Activated CD4-positive, alpha-beta memory T cell treated with anti-CD3 and anti-CD28 coated beads for 36 hours (primary cell): ENCODE data around the gene MTMR1. TPM values are rescaled to one million over a fixed set of nuclear protein-coding genes. Genes with fewer than 3 reads are reported as not detected.
A peak's percentile ranks its signal among the peaks of the same experiment; 100 is the strongest.

ENCODE experiments used
- CTCF ChIA-PET: fragments of 350-600 bp; sonication (Branson Sonifier 250); formaldehyde crosslinking; loops from one replicate; lab custom pipeline; 2021; ENCODE audit warnings: antibody characterized with exemption, inconsistent platforms; lab: Charles Lee
- POLR2A ChIA-PET: fragments of 350-600 bp; sonication (Branson Sonifier 250); formaldehyde crosslinking; loops from one replicate; lab custom pipeline; 2021; ENCODE audit warnings: antibody characterized with exemption; lab: Charles Lee
- DNase-seq: peaks from one replicate; pipeline ENCODE4 v3.0.0-alpha.2; 2020
- H3K27ac Mint-ChIP-seq: one replicate; pipeline ENCODE4 v1.8.0; 2021; ENCODE audit warnings: mixed read lengths
- H3K27me3 Mint-ChIP-seq: one replicate; pipeline ENCODE4 v1.8.0; 2021; ENCODE audit warnings: mixed read lengths
- H3K36me3 Mint-ChIP-seq: one replicate; pipeline ENCODE4 v1.8.0; 2021; ENCODE audit warnings: mixed read lengths
- H3K4me1 Mint-ChIP-seq: one replicate; pipeline ENCODE4 v1.8.0; 2021; ENCODE audit warnings: low read depth, mixed read lengths
- H3K4me3 Mint-ChIP-seq: one replicate; pipeline ENCODE4 v1.8.0; 2021; ENCODE audit warnings: mild to moderate bottlenecking, mixed read lengths
- H3K9me3 Mint-ChIP-seq: one replicate; pipeline ENCODE4 v1.8.0; 2021; ENCODE audit warnings: mixed read lengths
- intact Hi-C: fragments of 100-400 bp; cut with micrococcal nuclease; formaldehyde crosslinking; loops from one replicate; pipeline ENCODE4 v1.15.1; 2023
- total RNA-seq, 2 experiments: library from RNA; stranded (reverse); gene quantifications; one replicate each; pipeline ENCODE4 v1.2.3, GENCODE V29; 2021

MTMR1 gene
- total RNA-seq = 10 to 100 TPM; 43.2 to 44.4 TPM

DNA sequence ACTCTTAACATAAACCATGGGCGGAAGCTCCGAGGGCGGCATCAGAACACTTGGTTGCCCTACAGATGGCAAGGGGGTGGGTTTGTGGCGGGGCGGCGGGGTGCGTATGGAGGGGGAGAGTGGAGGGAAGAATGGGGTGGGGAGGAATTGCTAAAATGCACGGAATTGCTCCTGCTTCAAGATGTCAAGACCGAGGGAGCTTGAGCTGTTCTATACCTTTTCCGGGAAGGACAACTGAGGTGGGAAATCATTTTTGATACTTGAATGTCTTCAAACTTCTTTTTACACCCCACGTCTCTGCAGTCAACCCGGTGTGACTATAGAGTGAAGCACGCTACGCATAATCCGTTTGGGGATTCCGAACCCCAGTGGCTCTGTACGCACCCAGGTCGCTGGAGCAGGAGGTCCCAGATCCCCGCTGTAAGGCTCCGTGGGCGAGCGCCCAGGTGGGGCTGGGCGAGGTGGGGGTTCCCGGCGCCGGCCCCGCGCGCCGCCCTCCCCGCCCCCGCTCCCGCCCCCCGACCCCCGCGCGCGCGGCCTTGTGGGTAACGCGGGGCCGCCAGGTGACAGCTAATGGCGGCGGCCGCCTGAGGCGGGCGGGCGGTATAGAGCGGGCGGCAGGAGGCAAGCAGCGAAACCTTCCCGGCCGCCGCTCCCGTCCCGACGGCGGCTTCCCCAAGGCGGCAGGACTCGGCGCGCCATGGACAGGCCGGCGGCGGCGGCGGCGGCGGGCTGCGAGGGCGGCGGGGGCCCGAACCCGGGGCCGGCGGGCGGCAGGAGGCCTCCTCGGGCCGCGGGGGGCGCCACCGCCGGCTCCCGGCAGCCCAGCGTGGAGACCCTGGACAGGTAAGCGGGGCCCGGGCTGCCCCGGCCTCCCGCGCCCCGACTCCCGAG, at the start of gene MTMR1:
Gene MTMR1 (plus strand): TSS at position 566 of the 894 bp plus-strand sequence. CDS start 135 bp downstream, at position 701.
- DNase-seq = peak; percentile 64
- POLR2A ChIA-PET = interaction anchor here (1.0 to 2.6 kb wide), 4 partner anchors 9 to 123 kb away, joined by 3 to 19 read pairs (median 6); no protein-coding TSS in a partner anchor
- peaks cover 13% of the 10 kb centered on the region for H3K36me3 Mint-ChIP-seq
- intact Hi-C loops = loop anchor here (5.0 to 10.0 kb wide), 3 partner anchors 182 to 758 kb away; partner anchors contain the start of genes EOLA2 and MAMLD1
- H3K9me3 Mint-ChIP-seq = no peaks in the 10 kb centered on the region
- peak within 1 kb of the TSS; percentile 89 for H3K4me3 Mint-ChIP-seq
- H3K27me3 Mint-ChIP-seq = no peaks in the 10 kb centered on the region
- peak within 1 kb of the TSS; percentile 98 for H3K27ac Mint-ChIP-seq
- peaks cover 71% of the 10 kb centered on the region for H3K4me1 Mint-ChIP-seq
- CTCF ChIA-PET = interaction anchor here (0.6 to 2.4 kb wide), 4 partner anchors 10 to 22 kb away, joined by 3 to 18 read pairs (median 11); no protein-coding TSS in a partner anchor

DNA sequence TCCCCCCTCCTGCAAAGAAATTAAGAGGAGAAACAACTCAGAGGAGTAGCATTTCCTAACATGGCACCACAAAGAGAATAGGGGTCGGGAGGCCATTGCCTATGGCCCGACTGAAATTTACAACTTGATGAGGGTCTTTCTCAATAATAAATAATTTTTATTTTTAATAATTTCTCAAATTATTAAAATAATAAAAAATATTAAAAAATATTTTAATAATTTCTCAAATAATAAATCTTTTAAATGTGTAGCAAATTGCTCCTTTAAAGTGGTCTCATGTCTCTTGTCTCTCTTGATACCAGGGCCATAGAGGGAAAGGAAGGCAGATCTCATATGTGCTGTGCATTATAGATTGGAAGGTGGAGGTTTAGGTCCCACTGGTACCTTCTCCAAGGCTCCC, 49.2 kb upstream of the MTMR1 start:
- Mint-ChIP-seq H3K36me3 (peaks cover 21% of the 10 kb centered on the region), H3K27ac (no peak overlapping the region), H3K27me3 (no peaks in the 10 kb centered on the region), H3K4me3 (no peak overlapping the region), H3K4me1 (peaks cover 10% of the 10 kb centered on the region), H3K9me3 (no peaks in the 10 kb centered on the region)
- intact Hi-C loops = no loop called here
- DNase-seq = no peak
- CTCF ChIA-PET = interaction anchor here (1.4 kb wide), 1 partner anchor 8 kb away, joined by 3 read pairs; no protein-coding TSS in a partner anchor
- POLR2A ChIA-PET = no interaction called here

DNA sequence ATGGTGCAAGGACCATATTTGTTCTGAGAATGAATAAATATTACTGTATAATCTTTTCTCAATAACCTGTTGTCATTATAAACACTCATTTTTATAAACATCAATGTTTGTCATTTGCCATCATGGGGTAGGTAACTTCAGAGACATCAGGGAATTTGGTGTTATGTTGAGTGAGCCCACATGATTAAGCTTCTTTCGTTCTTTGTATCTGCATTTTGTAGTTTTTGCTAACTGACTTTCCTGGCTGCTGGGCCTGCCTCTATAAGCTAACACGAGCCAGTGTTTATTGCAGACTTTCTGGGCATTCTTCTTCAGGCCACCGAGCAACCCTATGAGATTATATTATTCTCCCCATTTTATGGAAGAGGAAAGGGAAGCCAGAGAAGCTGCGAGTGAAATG, 48.8 kb upstream of the MTMR1 start:
- intact Hi-C loops = no loop called here
- H3K36me3 Mint-ChIP-seq = peaks cover 21% of the 10 kb centered on the region

DNA sequence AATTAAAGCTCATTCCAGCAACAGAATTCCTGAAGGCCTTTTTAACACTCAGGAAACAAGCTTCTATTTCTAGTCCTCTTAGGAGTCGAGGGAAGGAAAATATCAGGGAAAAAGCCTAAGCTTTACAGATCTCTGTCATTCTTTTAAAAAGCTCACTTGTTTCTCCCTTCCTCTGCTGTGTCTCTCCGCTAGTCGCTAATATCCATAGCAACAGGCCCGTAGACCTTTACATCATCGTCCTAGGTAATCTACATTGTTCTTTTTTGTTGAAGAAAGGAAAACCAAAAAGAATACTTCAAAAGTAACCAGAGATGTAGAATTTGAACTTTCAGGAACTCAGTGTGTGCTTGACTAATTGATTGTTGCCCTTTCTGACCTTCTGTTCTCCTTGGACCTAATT, 45.9 kb upstream of the MTMR1 start:
- intact Hi-C loops = no loop called here
- ChIA-PET POLR2A (no interaction called here), CTCF (interaction anchor here (1.4 kb wide), 1 partner anchor 36 kb away, joined by 5 read pairs; no protein-coding TSS in a partner anchor)
- H3K4me3 Mint-ChIP-seq = no peak overlapping the region
- no peaks in the 10 kb centered on the region for H3K27me3 Mint-ChIP-seq
- H3K4me1 Mint-ChIP-seq = peaks cover 21% of the 10 kb centered on the region
- no peak overlapping the region for H3K27ac Mint-ChIP-seq
- peaks cover 22% of the 10 kb centered on the region for H3K36me3 Mint-ChIP-seq
- H3K9me3 Mint-ChIP-seq = no peaks in the 10 kb centered on the region
- no peak for DNase-seq

More for the DNA sequence above, 48.8 kb upstream of the MTMR1 start:
- H3K9me3 Mint-ChIP-seq = no peaks in the 10 kb centered on the region
- no peak overlapping the region for H3K4me3 Mint-ChIP-seq
- ChIA-PET POLR2A (no interaction called here), CTCF (interaction anchor here (1.4 kb wide), 1 partner anchor 8 kb away, joined by 3 read pairs; no protein-coding TSS in a partner anchor)
- no peaks in the 10 kb centered on the region for H3K27me3 Mint-ChIP-seq
- no peak for DNase-seq
- peaks cover 15% of the 10 kb centered on the region for H3K4me1 Mint-ChIP-seq
- H3K27ac Mint-ChIP-seq = no peak overlapping the region

DNA sequence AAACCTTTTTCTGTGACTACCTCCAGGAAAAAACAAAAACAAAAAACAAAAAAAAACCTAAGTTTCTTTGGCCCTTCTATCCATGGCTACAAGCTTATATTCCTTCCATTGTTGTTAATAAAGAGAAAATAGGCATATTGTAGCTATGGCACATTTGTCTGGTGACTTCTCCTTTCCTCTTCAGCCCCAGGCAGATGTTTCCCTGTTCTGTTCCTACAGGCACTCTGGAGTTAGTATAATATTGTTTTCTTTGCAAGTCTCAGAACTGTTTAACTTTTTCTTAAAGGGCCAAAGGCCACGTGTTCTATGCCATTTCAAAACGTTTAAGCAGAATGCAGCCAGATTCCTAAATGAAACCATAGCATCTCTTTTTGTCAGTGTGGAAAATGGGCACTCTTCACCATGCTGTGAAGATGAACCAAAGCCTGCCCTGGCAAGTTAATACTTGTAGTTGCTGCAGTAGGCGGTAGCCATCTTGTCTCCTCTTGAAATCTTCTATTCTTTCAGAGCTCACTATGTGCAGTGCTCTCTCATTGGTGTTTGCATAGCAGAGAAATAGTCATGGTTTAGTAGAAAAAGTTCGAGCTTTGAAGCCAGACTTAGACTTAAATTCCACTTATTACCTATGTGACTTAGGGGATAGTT, 44.8 kb upstream of the MTMR1 start:
- H3K27me3 Mint-ChIP-seq = no peaks in the 10 kb centered on the region
- peaks cover 21% of the 10 kb centered on the region for H3K4me1 Mint-ChIP-seq
- H3K36me3 Mint-ChIP-seq = peaks cover 19% of the 10 kb centered on the region
- no peaks in the 10 kb centered on the region for H3K9me3 Mint-ChIP-seq
- CTCF ChIA-PET = interaction anchor here (1.4 kb wide), 1 partner anchor 35 kb away, joined by 5 read pairs; no protein-coding TSS in a partner anchor
- intact Hi-C loops = no loop called here
- H3K27ac Mint-ChIP-seq = no peak overlapping the region
- POLR2A ChIA-PET = interaction anchor here (0.6 kb wide), 1 partner anchor 233 kb away, joined by 5 read pairs; no protein-coding TSS in a partner anchor
- no peak overlapping the region for H3K4me3 Mint-ChIP-seq
- DNase-seq = no peak

DNA sequence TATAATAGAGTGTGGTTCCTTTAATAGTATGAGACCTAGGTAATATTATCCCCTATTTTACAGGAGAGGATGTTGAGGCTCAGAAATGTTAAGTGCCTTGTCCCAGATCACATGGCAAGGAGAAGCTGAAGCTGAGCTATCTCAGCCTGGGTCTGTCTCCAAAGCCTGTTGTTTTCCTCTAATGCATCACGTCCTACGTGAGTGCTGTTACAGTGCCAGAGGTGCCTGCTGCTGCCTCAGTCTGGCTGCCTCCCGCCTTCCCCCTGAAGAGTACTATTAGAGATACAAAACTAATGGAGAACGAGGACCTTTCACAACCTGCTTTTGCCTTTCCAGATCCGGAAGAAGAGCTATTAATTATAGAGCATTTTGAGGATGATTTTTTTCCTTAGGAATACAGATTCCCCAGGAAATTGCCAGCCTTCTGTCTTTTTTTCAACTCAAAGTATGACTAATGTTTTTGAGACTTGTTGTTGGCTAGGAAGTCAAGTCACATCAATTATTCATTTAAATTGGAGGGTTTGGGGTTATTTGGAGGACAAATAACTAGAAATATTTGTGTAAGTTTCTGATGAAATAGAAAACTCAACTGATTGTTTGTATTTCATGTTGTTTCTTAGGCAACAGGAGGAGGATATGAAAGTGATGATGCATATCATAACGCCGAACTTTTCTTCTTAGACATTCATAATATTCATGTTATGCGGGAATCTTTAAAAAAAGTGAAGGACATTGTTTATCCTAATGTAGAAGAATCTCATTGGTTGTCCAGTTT, 43.9 kb upstream of the MTMR1 start:
- Mint-ChIP-seq H3K36me3 (peaks cover 17% of the 10 kb centered on the region), H3K4me3 (no peak overlapping the region)

DNA sequence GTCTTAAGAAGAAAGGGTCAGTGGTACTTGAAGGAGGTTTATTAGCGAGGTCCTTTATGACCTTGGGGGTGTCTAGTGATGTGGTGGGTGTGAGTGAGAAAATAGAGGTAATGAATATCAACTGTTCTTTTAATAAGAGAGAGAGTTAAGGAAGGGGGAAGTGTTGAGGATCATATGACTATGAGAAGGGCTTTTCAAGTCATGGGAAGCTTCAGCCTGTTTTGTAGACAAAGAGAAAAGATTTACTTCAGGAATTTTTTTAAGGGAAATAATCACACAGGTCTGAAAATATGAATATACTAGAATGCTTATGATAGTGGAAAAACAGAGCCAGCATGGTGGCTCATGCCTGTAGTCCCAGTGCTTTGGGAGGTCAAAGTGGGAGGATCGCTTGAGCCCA, 41.3 kb upstream of the MTMR1 start:
- H3K4me3 Mint-ChIP-seq = no peak overlapping the region
- POLR2A ChIA-PET = no interaction called here
- H3K27me3 Mint-ChIP-seq = no peaks in the 10 kb centered on the region
- no peaks in the 10 kb centered on the region for H3K9me3 Mint-ChIP-seq
- intact Hi-C loops = no loop called here
- peaks cover 18% of the 10 kb centered on the region for H3K4me1 Mint-ChIP-seq
- H3K36me3 Mint-ChIP-seq = peaks cover 17% of the 10 kb centered on the region
- DNase-seq = no peak
- no peak overlapping the region for H3K27ac Mint-ChIP-seq
- CTCF ChIA-PET = no interaction called here

More for the DNA sequence above, 43.9 kb upstream of the MTMR1 start:
- no peaks in the 10 kb centered on the region for H3K9me3 Mint-ChIP-seq
- DNase-seq = no peak
- ChIA-PET CTCF (no interaction called here), POLR2A (no interaction called here)
- H3K27me3 Mint-ChIP-seq = no peaks in the 10 kb centered on the region
- H3K27ac Mint-ChIP-seq = peak overlapping the region; percentile 59
- peaks cover 21% of the 10 kb centered on the region for H3K4me1 Mint-ChIP-seq
- intact Hi-C loops = no loop called here

DNA sequence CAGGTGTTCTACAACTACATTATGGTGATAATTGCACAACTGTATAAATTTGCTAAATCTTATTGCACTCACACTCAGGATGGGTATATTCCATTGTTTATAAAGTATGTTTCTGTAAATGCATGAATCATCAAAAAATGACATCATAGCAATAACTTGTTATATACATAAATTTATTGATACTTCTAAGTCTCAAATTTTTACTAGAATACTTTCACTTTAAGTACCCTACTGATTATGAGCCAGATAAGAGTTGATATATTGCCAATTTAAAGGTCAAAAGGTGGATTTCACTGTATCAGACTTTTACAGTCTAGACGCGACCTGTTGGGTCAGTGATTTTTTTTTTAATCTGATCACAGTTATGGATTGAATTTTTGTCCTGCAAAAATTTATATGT, 37.4 kb upstream of the MTMR1 start:
- no peak for DNase-seq
- Mint-ChIP-seq H3K4me3 (no peak overlapping the region), H3K27ac (no peak overlapping the region), H3K27me3 (no peaks in the 10 kb centered on the region), H3K4me1 (peaks cover 5% of the 10 kb centered on the region), H3K9me3 (no peaks in the 10 kb centered on the region), H3K36me3 (peaks cover 19% of the 10 kb centered on the region)
- CTCF ChIA-PET = no interaction called here
- intact Hi-C loops = no loop called here
- POLR2A ChIA-PET = no interaction called here

DNA sequence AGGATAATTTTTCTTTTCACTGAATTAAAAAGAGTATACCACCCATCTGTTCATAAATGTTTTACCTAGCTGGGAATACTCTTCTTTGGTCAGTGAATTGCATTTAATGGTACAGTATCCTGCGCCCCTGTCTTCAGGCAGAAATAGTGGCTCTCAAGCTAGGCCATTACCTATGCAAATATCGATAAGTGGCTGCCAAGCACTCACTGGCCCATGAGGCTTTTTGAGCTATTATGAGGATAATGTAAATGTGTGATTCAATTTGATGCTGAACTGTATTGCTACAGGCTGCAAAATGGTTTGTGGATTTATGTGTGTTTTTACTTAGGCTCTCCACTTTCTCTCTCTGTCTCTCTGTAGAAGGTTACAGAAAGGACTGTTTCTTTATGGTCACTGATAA, 30.1 kb upstream of the MTMR1 start:
- ChIA-PET POLR2A (no interaction called here), CTCF (no interaction called here)
- no peak for DNase-seq
- no peak overlapping the region for H3K27ac Mint-ChIP-seq
- intact Hi-C loops = no loop called here
- H3K27me3 Mint-ChIP-seq = no peaks in the 10 kb centered on the region
- no peak overlapping the region for H3K4me3 Mint-ChIP-seq
- H3K4me1 Mint-ChIP-seq = no peaks in the 10 kb centered on the region
- H3K9me3 Mint-ChIP-seq = no peaks in the 10 kb centered on the region
- peaks cover 20% of the 10 kb centered on the region for H3K36me3 Mint-ChIP-seq

DNA sequence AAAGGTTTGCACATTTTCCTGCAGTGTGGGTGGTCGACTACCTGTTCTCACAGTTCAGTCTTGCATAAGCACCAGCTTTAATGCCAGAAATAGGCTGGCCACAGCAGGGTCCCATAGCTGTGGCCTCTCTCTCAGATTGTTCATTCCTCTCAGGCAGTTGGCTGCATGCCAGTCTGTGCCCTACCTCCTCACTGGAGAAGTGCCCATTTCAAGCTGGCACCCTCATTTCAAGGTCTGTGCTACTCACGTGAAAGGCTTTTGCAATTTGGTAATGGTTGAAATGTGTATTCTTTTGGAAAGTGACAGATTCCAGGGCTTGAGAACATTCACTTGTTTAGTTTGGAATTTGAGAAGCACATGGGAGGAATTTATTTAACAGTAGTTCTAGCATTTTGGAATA, 28.9 kb upstream of the MTMR1 start:
- Mint-ChIP-seq H3K36me3 (peaks cover 24% of the 10 kb centered on the region), H3K4me1 (no peaks in the 10 kb centered on the region), H3K4me3 (no peak overlapping the region), H3K27me3 (no peaks in the 10 kb centered on the region), H3K9me3 (no peaks in the 10 kb centered on the region), H3K27ac (no peak overlapping the region)
- ChIA-PET POLR2A (no interaction called here), CTCF (no interaction called here)
- no peak for DNase-seq
- intact Hi-C loops = no loop called here

DNA sequence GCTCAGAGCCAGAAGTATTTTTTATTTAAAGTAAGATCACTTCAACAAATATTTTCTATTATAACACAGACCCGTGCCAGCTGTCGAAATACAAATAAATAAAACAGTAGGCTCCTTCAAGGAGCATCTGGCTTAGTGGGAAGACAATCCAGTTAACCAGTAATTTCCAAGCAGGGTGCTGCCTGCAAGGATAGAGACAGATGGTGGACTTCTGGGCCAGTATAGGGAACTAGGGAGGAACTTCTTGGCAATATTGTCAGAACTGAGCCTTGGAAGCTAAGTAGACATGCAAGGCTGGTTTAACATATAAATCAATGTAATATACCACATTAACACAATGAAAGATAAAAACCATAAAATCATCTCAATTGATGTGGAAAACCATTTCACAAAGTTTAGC, 17.0 kb upstream of the MTMR1 start:
- no peaks in the 10 kb centered on the region for H3K9me3 Mint-ChIP-seq

More for the DNA sequence above, 17.0 kb upstream of the MTMR1 start:
- no peak overlapping the region for H3K4me3 Mint-ChIP-seq
- POLR2A ChIA-PET = interaction anchor here (1.0 kb wide), 1 partner anchor 18 kb away, joined by 3 read pairs; no protein-coding TSS in a partner anchor
- intact Hi-C loops = no loop called here
- CTCF ChIA-PET = no interaction called here
- H3K27ac Mint-ChIP-seq = no peak overlapping the region
- H3K4me1 Mint-ChIP-seq = no peaks in the 10 kb centered on the region
- DNase-seq = no peak
- H3K27me3 Mint-ChIP-seq = no peaks in the 10 kb centered on the region
- H3K36me3 Mint-ChIP-seq = no peaks in the 10 kb centered on the region
